Mesothelial cell of epicardium (in vitro differentiated cells): ENCODE data around the gene AOX1. TPM values are rescaled to one million over a fixed set of nuclear protein-coding genes. Genes with fewer than 3 reads are reported as not detected.
A peak's percentile ranks its signal among the peaks of the same experiment; 100 is the strongest.

Source experiments
- DNase-seq, 2 experiments: peaks; one replicate each; pipeline ENCODE4 v3.0.0; 2021; ENCODE audit warnings: low spot score in 2 of 2; ENCODE audit not compliant: unreplicated experiment in 2 of 2
- H3K27ac Mint-ChIP-seq: 2 replicates; pipeline ENCODE4 v1.8.0; 2021; ENCODE audit warnings: mixed read lengths
- H3K27me3 Mint-ChIP-seq: 2 replicates; pipeline ENCODE4 v1.8.0; 2021; ENCODE audit warnings: low read depth, mixed read lengths
- H3K36me3 Mint-ChIP-seq: 2 replicates; pipeline ENCODE4 v1.8.0; 2021; ENCODE audit warnings: mixed read lengths
- H3K4me1 Mint-ChIP-seq: 2 replicates; pipeline ENCODE4 v1.8.0; 2021; ENCODE audit warnings: mixed read lengths
- H3K4me3 Mint-ChIP-seq: 2 replicates; pipeline ENCODE4 v1.8.0; 2021; ENCODE audit warnings: mild to moderate bottlenecking, moderate library complexity, mixed read lengths
- H3K9me3 Mint-ChIP-seq: 2 replicates; pipeline ENCODE4 v1.8.0; 2021; ENCODE audit warnings: mixed read lengths
- total RNA-seq: library from RNA; stranded (reverse); gene quantifications from 3 replicates; pipeline ENCODE4 v1.2.1, GENCODE V29; 2021
- TF ChIP-seq, protein P1 (sequence below): fragments of 200-600 bp; sonication (generic); IDR thresholded peaks from one replicate; pipeline ENCODE4 v1.5.0; 2021; ENCODE audit warnings: antibody characterized with exemption; ENCODE audit not compliant: unreplicated experiment

The AOX1 gene
- total RNA-seq, 1 donor from 2014 or later = 2.2 TPM

DNA sequence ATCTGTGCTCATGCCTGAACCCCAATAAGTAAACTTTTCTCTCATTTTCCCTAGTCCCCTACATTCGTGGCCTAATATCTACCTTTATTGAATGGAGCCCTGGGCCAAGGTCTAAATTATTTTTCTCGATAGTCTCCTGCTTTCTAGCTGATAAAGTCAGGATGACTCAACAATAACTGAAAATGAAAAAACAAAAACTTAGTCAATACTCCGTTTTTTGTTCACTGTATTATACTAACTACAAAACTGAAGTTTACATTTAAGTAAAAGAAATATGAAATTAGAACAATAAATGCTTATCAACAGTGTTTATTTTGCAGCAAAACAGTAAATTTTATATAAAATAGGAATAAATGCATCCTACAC, 32.2 kb downstream of the AOX1 start:
- H3K27ac Mint-ChIP-seq = no peak overlapping the region
- H3K4me1 Mint-ChIP-seq = peaks cover 42% of the 10 kb centered on the region
- H3K9me3 Mint-ChIP-seq = no peaks in the 10 kb centered on the region
- H3K27me3 Mint-ChIP-seq = no peaks in the 10 kb centered on the region
- DNase-seq = no peak
- H3K36me3 Mint-ChIP-seq = no peaks in the 10 kb centered on the region
- TF ChIP-seq, protein P1, sequence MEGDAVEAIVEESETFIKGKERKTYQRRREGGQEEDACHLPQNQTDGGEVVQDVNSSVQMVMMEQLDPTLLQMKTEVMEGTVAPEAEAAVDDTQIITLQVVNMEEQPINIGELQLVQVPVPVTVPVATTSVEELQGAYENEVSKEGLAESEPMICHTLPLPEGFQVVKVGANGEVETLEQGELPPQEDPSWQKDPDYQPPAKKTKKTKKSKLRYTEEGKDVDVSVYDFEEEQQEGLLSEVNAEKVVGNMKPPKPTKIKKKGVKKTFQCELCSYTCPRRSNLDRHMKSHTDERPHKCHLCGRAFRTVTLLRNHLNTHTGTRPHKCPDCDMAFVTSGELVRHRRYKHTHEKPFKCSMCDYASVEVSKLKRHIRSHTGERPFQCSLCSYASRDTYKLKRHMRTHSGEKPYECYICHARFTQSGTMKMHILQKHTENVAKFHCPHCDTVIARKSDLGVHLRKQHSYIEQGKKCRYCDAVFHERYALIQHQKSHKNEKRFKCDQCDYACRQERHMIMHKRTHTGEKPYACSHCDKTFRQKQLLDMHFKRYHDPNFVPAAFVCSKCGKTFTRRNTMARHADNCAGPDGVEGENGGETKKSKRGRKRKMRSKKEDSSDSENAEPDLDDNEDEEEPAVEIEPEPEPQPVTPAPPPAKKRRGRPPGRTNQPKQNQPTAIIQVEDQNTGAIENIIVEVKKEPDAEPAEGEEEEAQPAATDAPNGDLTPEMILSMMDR = no peak
- H3K4me3 Mint-ChIP-seq = no peak overlapping the region

DNA sequence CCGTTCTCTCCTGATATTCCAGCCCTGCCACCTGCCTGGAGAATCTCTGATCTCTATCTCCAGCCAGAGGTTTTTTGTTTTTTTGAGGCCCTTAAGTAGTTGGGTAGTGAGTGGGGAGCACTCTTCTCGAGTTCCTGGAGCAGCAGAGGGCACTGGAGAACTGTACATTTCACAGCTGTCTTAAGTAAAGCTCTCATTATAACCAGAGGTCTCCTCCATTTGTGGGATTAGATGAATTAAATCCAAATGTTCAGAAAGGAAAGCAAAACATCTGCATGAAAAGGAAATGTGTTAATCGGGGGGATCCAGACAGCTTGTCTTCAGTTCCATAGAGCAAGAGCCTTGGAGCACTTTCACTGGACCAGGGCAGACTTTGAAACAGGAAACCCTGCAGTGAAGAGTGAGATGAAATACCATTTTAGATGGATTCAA, 32.8 kb downstream of the AOX1 start:
- peaks cover 42% of the 10 kb centered on the region for H3K4me1 Mint-ChIP-seq
- no peaks in the 10 kb centered on the region for H3K27me3 Mint-ChIP-seq
- H3K4me3 Mint-ChIP-seq = no peak overlapping the region
- peak overlapping the region; percentile 74 for H3K27ac Mint-ChIP-seq
- no peak for DNase-seq
- H3K9me3 Mint-ChIP-seq = no peaks in the 10 kb centered on the region
- TF ChIP-seq, protein P1 = no peak
- no peaks in the 10 kb centered on the region for H3K36me3 Mint-ChIP-seq

DNA sequence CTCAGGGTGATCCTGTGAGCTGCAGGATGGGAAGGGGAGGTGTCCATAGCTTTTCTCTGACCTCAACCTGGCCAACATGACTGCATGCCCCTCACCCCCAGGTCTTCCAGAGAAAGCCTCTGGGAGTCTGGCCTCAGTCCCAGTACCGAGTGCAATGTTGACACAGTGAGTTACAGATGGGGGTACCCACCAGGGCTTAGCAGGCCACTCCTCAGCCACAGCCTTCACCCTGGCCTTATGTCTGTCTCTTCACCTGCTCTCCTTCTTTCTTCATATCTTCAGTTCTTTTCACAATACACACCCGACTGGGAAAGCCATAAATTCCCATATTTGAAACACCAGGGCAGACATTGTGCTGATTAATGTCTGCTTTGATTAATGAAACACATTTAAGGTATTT, 33.5 kb downstream of the AOX1 start:
- no peaks in the 10 kb centered on the region for H3K27me3 Mint-ChIP-seq
- peaks cover 42% of the 10 kb centered on the region for H3K4me1 Mint-ChIP-seq
- DNase-seq = no peak
- TF ChIP-seq, protein P1 = no peak
- no peaks in the 10 kb centered on the region for H3K9me3 Mint-ChIP-seq
- H3K27ac Mint-ChIP-seq = peak overlapping the region; percentile 53
- no peaks in the 10 kb centered on the region for H3K36me3 Mint-ChIP-seq
- no peak overlapping the region for H3K4me3 Mint-ChIP-seq

DNA sequence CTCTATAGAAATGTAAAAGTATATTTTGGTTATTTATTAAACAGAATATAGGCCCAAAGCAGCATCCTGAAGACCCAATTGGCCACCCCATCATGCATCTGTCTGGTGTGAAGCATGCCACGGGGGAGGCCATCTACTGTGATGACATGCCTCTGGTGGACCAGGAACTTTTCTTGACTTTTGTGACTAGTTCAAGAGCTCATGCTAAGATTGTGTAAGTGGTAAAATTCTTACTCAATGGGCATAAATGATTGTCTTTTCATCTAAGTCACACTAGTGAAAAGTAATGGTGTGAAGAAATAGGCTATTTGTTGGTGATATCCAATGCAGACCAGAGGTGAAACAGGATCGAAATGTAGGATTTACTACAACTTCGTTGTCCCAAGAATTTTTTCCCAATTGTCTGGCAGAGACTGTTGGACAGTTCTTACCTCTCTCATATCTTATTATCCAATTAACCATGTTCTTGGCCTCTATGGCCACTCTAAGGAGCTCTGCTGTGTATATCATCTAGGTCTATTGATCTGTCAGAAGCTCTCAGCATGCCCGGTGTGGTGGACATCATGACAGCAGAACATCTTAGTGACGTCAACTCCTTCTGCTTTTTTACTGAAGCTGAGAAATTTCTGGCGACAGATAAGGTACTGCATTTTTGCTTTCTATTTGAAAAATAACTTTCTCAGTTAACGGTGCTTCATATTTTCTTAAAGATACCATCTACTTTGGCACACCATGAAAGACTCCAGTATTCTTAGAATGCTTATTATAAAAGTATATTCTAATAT, 35.0 kb downstream of the AOX1 start:
- no peak overlapping the region for H3K27ac Mint-ChIP-seq
- TF ChIP-seq, protein P1 = no peak
- H3K9me3 Mint-ChIP-seq = no peaks in the 10 kb centered on the region
- no peaks in the 10 kb centered on the region for H3K27me3 Mint-ChIP-seq
- H3K4me3 Mint-ChIP-seq = no peak overlapping the region
- peaks cover 45% of the 10 kb centered on the region for H3K4me1 Mint-ChIP-seq
- H3K36me3 Mint-ChIP-seq = no peaks in the 10 kb centered on the region
- no peak for DNase-seq

DNA sequence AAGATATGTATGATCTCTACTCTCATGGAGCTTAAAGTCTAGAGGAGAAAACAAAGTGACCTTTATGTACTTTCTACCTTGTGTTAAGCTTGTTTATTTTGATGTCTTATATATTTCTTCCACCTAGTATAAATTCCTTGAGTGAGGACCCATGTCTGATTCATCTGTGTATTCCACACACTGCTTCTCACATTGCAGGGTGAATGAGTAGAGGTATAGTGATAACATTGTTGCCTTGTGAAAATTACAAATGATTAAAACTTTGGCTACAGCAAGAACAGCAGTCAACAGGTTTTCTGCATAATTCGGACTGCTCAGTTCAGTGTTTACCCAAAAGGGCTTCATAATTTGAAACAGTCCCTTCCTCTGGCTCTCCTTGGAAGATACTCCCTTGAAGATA, 36.3 kb downstream of the AOX1 start:
- Mint-ChIP-seq H3K36me3 (no peaks in the 10 kb centered on the region), H3K4me3 (no peak overlapping the region), H3K27ac (no peak overlapping the region), H3K9me3 (no peaks in the 10 kb centered on the region), H3K27me3 (no peaks in the 10 kb centered on the region), H3K4me1 (peaks cover 38% of the 10 kb centered on the region)
- TF ChIP-seq, protein P1 = no peak
- no peak for DNase-seq
